AG04450 (cell line): Measurements from ENCODE around the gene THNSL1. TPM values are rescaled to one million over a fixed set of nuclear protein-coding genes. Genes with fewer than 3 reads are reported as not detected.

Experiments
- CTCF ChIA-PET: fragments of 300-600, 350-600 bp; formaldehyde crosslinking; extraction: SDS; loops from one replicate; lab custom pipeline; 2022; ENCODE audit warnings: antibody characterized with exemption, inconsistent platforms; lab: Charles Lee
- POLR2A ChIA-PET: fragments of 350-600 bp; formaldehyde crosslinking; extraction: SDS; loops from one replicate; lab custom pipeline; 2021; ENCODE audit warnings: antibody characterized with exemption, inconsistent platforms; lab: Yijun Ruan, JAX
- DNase-seq: peaks from one replicate; pipeline ENCODE4 v3.0.0-alpha.2; 2011; ENCODE audit warnings: low read depth, low spot score
- H3K27ac ChIP-seq: one replicate; pipeline ENCODE4 v1.5.1; 2012; ENCODE audit warnings: low read depth, low read length, control low read depth
- H3K27me3 ChIP-seq: one replicate; pipeline ENCODE4 v1.6.0; 2012; ENCODE audit warnings: low read length; ENCODE audit not compliant: control insufficient read depth, insufficient read depth
- H3K4me3 ChIP-seq: 2 replicates; pipeline ENCODE4 v1.5.1; 2011; ENCODE audit warnings: mild to moderate bottlenecking, low read depth, low read length, control low read depth
- H3K9me3 ChIP-seq: 2 replicates; pipeline ENCODE4 v1.5.1; 2012; ENCODE audit warnings: low read length; ENCODE audit not compliant: control insufficient read depth, insufficient read depth
- polyA plus RNA-seq: library from polyadenylated mRNA; depleted of rRNA; stranded (reverse); fragments of >200 nt; gene quantifications from 2 replicates; pipeline ENCODE4 v1.2.3, GENCODE V29; 2011
- TF ChIP-seq, protein P1 (sequence below): IDR thresholded peaks from 2 replicates; pipeline ENCODE4 v1.5.1; 2011; ENCODE audit warnings: low read depth, low read length, control low read depth, inconsistent platforms

The THNSL1 gene
- polyA plus RNA-seq, 1 experiment: 2.8 TPM

DNA sequence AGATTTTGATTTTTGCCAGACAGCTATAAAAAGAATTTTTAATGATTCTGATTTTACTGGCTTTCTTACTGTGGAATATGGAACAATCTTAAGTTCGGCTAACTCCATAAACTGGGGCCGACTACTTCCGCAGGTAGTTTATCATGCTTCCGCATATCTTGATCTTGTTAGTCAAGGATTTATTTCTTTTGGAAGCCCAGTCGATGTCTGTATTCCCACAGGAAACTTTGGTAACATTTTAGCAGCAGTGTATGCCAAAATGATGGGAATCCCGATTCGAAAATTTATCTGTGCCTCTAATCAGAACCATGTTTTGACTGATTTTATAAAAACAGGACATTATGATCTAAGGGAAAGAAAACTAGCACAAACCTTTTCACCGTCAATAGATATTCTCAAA lies 8.1 kb downstream of the THNSL1 start:
- CTCF ChIA-PET: interaction anchor here (0.7 to 1.8 kb wide), 5 partner anchors 17 to 407 kb away, joined by 3 to 12 read pairs (median 3); no protein-coding TSS in a partner anchor

DNA sequence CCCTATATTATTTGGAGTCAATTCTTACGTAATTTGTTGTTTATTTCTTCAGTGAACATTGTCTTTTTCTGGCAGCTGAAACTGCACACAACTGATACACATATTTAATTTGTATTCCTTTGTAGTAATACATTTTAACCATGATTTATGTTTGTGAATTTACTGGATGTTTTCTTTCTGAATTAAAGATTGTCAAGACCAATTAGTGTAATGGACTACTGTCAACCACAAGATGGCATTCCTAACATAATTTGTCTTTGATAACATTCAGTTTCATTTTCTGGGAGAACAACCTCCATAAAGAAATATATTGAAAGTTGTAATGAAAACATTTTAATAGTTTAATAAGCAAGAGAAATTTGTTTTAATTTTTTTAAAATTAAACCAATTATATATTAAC lies 10.1 kb downstream of the THNSL1 start:
- TF ChIP-seq, protein P1, sequence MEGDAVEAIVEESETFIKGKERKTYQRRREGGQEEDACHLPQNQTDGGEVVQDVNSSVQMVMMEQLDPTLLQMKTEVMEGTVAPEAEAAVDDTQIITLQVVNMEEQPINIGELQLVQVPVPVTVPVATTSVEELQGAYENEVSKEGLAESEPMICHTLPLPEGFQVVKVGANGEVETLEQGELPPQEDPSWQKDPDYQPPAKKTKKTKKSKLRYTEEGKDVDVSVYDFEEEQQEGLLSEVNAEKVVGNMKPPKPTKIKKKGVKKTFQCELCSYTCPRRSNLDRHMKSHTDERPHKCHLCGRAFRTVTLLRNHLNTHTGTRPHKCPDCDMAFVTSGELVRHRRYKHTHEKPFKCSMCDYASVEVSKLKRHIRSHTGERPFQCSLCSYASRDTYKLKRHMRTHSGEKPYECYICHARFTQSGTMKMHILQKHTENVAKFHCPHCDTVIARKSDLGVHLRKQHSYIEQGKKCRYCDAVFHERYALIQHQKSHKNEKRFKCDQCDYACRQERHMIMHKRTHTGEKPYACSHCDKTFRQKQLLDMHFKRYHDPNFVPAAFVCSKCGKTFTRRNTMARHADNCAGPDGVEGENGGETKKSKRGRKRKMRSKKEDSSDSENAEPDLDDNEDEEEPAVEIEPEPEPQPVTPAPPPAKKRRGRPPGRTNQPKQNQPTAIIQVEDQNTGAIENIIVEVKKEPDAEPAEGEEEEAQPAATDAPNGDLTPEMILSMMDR: no peak
- no peak overlapping the region for H3K27ac ChIP-seq
- no peaks in the 10 kb centered on the region for H3K9me3 ChIP-seq
- H3K4me3 ChIP-seq: no peak overlapping the region
- no peaks in the 10 kb centered on the region for H3K27me3 ChIP-seq
- ChIA-PET POLR2A (no interaction called here), CTCF (interaction anchor here (1.0 kb wide), 1 partner anchor 55 kb away, joined by 9 read pairs; no protein-coding TSS in a partner anchor)
- no peak for DNase-seq

More for the DNA sequence above, 8.1 kb downstream of the THNSL1 start:
- TF ChIP-seq, protein P1: no peak
- Histone ChIP-seq H3K27me3 (no peaks in the 10 kb centered on the region), H3K27ac (no peak overlapping the region), H3K9me3 (no peaks in the 10 kb centered on the region), H3K4me3 (no peak overlapping the region)
- DNase-seq: no peak
- POLR2A ChIA-PET: no interaction called here

DNA sequence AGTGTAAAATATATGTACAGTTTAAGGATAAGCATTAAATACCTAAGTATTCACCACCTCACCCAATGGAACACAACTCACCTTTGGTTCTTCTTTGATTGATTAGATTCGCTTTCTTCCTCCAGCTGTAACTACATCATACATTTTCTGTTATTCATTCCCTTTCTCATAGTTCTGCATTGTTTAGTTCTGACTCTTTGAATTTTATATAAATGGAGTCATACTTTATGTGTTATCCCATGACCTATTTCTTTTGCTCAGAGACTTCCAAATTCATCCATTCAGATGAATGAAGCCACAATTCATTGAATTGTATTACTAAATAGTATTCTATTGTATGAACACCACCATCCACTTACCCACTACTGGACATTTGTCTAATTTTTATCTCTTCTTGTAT lies 12.3 kb downstream of the THNSL1 start:
- TF ChIP-seq, protein P1: no peak

DNA sequence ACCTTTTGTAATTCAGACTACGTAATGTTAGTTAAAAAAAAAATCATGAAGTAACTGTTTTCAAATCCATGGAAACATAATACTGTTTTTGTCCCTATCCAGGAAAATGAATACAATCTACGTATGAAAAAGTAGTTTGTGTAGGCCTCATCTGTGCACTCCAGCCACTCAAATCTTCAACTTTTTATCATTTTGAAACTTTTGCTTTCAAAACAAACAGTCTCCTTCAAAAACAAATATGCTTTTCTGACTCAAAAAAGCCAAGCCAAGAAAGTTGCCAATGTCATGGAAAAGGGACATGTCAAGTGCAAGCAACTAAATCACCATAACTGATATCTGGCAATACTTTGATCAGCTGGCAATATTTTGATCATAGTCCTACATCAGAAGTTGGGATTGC lies 13.1 kb downstream of the THNSL1 start:
- ChIA-PET POLR2A (no interaction called here), CTCF (no interaction called here)
- TF ChIP-seq, protein P1: no peak
- H3K27ac ChIP-seq: no peak overlapping the region
- no peak for DNase-seq
- no peaks in the 10 kb centered on the region for H3K9me3 ChIP-seq
- no peak overlapping the region for H3K4me3 ChIP-seq
- H3K27me3 ChIP-seq: no peaks in the 10 kb centered on the region

More for the DNA sequence above, 12.3 kb downstream of the THNSL1 start:
- Histone ChIP-seq H3K4me3 (no peak overlapping the region), H3K9me3 (no peaks in the 10 kb centered on the region), H3K27ac (no peak overlapping the region), H3K27me3 (no peaks in the 10 kb centered on the region)
- DNase-seq: no peak
- CTCF ChIA-PET: interaction anchor here (1.1 to 1.7 kb wide), 2 partner anchors 9 to 53 kb away, joined by 3 to 6 read pairs; no protein-coding TSS in a partner anchor
- POLR2A ChIA-PET: no interaction called here

DNA sequence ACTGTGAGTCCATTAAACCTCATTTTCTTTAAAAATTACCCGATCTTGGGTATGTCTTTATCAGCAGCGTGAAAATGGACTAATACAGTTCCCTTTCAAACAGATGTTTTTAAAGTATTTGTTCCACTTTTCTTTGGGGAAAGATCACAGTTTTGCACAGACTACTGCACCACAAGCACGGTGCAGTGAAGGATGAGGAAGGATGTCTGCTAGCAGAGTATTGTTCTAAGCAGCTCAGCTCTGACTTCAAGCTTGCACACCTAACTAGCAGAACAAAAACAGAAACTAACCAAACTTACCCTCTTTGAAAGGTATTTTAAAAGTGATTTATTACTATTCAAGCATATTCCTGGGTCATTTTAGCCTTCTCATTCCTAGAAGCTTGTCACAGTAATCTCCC lies 20.0 kb downstream of the THNSL1 start:
- H3K27ac ChIP-seq: no peak overlapping the region
- TF ChIP-seq, protein P1: no peak
- no peak for DNase-seq
- no peak overlapping the region for H3K4me3 ChIP-seq
- H3K27me3 ChIP-seq: peaks cover 6% of the 10 kb centered on the region
- POLR2A ChIA-PET: no interaction called here
- no peaks in the 10 kb centered on the region for H3K9me3 ChIP-seq
- CTCF ChIA-PET: no interaction called here
